ENCODE results near the gene TCF23. TPM values are rescaled to one million over a fixed set of nuclear protein-coding genes. Genes with fewer than 3 reads are reported as not detected.

Gene TCF23
- total and polyA plus RNA-seq, 2 experiments from 2014 or later, result 0.03 to 0.07 TPM

GRCh38 chr2:27139310-27139709 lies 9.5 kb upstream of the TCF23 start, which contains the start of gene PRR30:
TSS of gene PRR30 (minus strand) at chr2:27139410. CDS start at chr2:27138329, 1,081 bp downstream.
- DNase-seq (ENCODE audit: low spot score), result no peak
- Histone ChIP-seq H3K9me2 (ENCODE audit: insufficient read depth) (no peaks in the 10 kb centered on the region), H3K27ac (ENCODE audit: low read depth) (no peak within 1 kb of the TSS), H3K4me2 (no peak within 1 kb of the TSS), H4K20me1 (replicated peaks; ENCODE audit: insufficient read depth) (no peaks in the 10 kb centered on the region), H3K4me1 (ENCODE audit: insufficient read depth) (no peaks in the 10 kb centered on the region), H3K79me2 (replicated peaks; ENCODE audit: insufficient read depth) (no peaks in the 10 kb centered on the region), H3F3A (replicated peaks; ENCODE audit: low read depth) (no peaks in the 10 kb centered on the region; the same call in 1 of the 2 replicates), H3K4me3 (no peak within 1 kb of the TSS), H3K27me3 (ENCODE audit: insufficient read depth) (no peaks in the 10 kb centered on the region), H2AFZ (peak within 1 kb of the TSS; percentile 56; the same call in 1 of the 2 replicates), H3K36me3 (ENCODE audit: insufficient read depth) (no peaks in the 10 kb centered on the region)
- TF ChIP-seq CREB1 (CRISPR knock-in tag; IDR thresholded peaks at IDR 0.05; ENCODE audit: low read depth) (no peak), NANOG (IDR thresholded peaks at IDR 0.05; ENCODE audit: borderline replicate concordance) (no peak), CTCF (conservative IDR thresholded peaks at IDR 0.05; ENCODE audit: low read depth in 2 of 2) (no peak), ZNF114 (CRISPR knock-in tag; IDR thresholded peaks at IDR 0.05) (no peak), EZH2phosphoT487 (IDR thresholded peaks at IDR 0.05; ENCODE audit: unreplicated experiment) (no peak), EZH2 (IDR thresholded peaks at IDR 0.05; ENCODE audit: low read depth, unreplicated experiment) (no peak), STAT1 (IDR thresholded peaks at IDR 0.05; ENCODE audit: unreplicated experiment) (no peak), JUNB (IDR thresholded peaks at IDR 0.05; ENCODE audit: unreplicated experiment) (no peak), ZNF462 (CRISPR knock-in tag; IDR thresholded peaks at IDR 0.05) (no peak)
- TF ChIP-seq, protein P1, sequence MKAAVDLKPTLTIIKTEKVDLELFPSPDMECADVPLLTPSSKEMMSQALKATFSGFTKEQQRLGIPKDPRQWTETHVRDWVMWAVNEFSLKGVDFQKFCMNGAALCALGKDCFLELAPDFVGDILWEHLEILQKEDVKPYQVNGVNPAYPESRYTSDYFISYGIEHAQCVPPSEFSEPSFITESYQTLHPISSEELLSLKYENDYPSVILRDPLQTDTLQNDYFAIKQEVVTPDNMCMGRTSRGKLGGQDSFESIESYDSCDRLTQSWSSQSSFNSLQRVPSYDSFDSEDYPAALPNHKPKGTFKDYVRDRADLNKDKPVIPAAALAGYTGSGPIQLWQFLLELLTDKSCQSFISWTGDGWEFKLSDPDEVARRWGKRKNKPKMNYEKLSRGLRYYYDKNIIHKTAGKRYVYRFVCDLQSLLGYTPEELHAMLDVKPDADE (IDR thresholded peaks at IDR 0.05), result no peak
- Mint-ChIP-seq H3K27me3 (ENCODE audit: insufficient read depth, low read depth, poor library complexity) (peaks cover 8% of the 10 kb centered on the region), H3K4me1 (no peaks in the 10 kb centered on the region), H3K9me3 (no peaks in the 10 kb centered on the region), H3K27ac (no peak within 1 kb of the TSS), H3K36me3 (ENCODE audit: low read depth) (no peaks in the 10 kb centered on the region), H3K4me3 (no peak within 1 kb of the TSS)
- ATAC-seq, result no peak
